ENCODE results near the gene RAB4B. TPM values are rescaled to one million over a fixed set of nuclear protein-coding genes. Genes with fewer than 3 reads are reported as not detected.
"Not testable (repeated sequence)": the region's sequence is repeated elsewhere in the genome, so short reads cannot be mapped to it uniquely, and the experiment has no call there.

The RAB4B gene
- total RNA-seq, 1 experiment from 2014 or later, result 26.4 TPM

DNA sequence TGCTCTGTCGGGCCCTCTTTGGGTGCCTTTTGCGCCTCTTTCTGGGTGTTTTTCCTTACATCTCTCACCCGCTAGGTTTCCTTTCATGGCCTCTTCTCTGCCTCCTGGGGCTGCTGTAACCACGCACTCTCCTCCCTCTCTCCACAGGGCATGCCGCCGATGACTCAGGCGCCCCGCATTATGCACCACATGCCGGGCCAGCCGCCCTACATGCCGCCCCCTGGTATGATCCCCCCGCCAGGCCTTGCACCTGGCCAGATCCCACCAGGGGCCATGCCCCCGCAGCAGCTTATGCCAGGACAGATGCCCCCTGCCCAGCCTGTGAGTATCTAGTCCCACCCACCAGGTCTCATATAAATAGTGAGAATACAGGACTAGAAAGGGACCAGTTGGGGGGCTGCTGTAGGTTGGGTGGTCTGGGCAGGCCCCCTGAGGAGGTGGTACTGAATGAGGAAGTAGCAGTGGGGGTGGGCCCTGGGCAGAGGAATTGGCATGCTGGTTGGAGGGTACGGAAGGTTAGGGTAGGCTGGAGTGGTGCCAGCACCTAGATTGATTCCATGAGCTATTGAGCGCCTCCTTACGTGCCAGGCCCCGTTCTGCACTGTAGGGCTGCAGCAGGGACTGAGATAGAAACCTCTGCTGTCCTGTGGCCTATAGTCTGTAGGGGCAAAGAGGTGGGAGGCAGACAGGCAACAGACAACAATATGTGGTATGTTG is 15.1 kb upstream of the RAB4B start:
- no peaks in the 10 kb centered on the region for H3K27me3 ChIP-seq (ENCODE audit: control insufficient read depth, insufficient read depth, low read length)
- H3K36me3 ChIP-seq (replicated peaks; ENCODE audit: control insufficient read depth, insufficient read depth, low read length), result peaks cover 60% of the 10 kb centered on the region
- DNase-seq, result no peak
- H3K4me3 ChIP-seq (ENCODE audit: insufficient read depth, low read depth, low read length), result no peak overlapping the region

DNA sequence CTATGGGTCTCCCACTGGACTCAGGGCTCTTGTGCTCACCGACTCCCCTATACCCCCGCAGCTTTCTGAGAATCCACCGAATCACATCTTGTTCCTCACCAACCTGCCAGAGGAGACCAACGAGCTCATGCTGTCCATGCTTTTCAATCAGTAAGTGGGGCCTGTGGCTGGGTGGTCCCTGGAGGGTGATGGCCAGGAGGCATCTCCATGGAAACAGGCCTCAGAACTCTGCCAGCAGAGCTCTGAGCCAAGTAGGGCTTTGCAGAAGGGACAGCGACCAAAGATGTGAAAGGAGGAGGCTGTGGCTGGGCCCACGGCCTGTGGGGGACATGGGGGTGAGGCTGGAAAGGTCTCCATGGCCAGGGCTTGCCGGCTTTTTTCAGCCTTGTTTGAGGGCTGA is 14.5 kb upstream of the RAB4B start:
- no peak for DNase-seq
- Histone ChIP-seq H3K4me3 (ENCODE audit: insufficient read depth, low read depth, low read length) (no peak overlapping the region), H3K36me3 (replicated peaks; ENCODE audit: control insufficient read depth, insufficient read depth, low read length) (peaks cover 56% of the 10 kb centered on the region), H3K27me3 (ENCODE audit: control insufficient read depth, insufficient read depth, low read length) (no peaks in the 10 kb centered on the region)

DNA sequence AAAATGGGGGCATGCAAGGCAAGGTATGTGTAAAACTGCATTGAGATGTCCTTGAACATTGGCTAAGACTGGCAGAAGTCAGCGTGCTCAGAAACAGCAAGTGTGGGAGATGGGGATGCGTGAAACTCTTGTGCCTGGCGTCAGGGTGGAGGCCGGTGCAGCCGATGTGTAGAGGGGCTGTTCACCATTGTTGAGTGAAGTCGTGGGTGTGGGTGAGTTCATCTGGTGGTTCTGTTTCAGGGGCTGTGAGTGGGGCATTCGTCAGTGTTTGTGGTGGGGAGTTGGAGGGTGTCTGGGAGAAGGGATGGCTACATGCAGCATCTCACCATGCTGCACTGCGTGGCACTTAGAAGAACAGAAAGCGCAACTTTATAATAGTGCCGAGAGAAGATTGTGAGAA is 14.1 kb upstream of the RAB4B start:
- H3K4me3 ChIP-seq (ENCODE audit: insufficient read depth, low read depth, low read length), result no peak overlapping the region
- H3K27me3 ChIP-seq (ENCODE audit: control insufficient read depth, insufficient read depth, low read length), result no peaks in the 10 kb centered on the region
- DNase-seq, result no peak
- H3K36me3 ChIP-seq (replicated peaks; ENCODE audit: control insufficient read depth, insufficient read depth, low read length), result peaks cover 56% of the 10 kb centered on the region

DNA sequence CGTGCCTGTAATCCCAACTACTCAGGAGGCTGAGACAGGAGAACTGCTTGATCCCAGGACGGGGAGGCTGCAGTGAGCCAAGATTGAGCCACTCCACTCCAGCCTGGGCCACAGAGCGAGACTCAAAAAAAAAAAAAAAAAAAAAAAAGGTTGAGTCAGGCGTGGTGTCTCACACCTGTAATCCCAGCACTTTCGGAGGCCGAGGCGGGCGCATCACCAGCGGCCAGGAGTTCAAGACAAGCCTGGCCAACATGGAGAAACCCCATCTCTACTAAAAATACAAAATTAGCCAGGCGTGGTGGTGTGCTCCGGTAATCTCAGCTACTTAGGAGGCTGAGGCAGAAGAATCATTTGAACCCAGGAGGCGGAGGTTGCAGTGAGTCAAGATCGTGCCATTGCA is 11.7 kb upstream of the RAB4B start:
- not testable (repeated sequence) for DNase-seq; H3K27me3 ChIP-seq (ENCODE audit: control insufficient read depth, insufficient read depth, low read length); H3K4me3 ChIP-seq (ENCODE audit: insufficient read depth, low read depth, low read length)
- peaks cover 36% of the 10 kb centered on the region for H3K36me3 ChIP-seq (replicated peaks; ENCODE audit: control insufficient read depth, insufficient read depth, low read length)

DNA sequence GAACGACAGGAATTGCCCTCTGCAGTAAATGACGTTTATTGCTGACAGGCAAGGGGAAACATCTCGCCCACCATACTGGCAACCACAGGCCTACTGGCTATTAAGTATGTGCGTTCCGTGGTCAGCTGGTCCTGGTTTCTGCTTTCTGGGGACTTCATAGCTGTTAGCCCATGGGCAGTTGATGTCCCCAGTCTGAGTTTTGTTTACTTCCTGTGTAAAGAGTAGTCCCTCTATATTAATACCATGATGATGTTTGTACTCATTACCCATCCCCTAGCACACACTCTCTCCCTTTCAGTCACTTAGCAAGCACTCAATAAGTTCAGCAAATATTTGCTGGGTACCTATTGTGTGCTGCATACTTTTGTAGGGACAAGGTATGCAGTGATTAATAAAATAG is 9.2 kb upstream of the RAB4B start:
- DNase-seq, result no peak
- no peak overlapping the region for H3K4me3 ChIP-seq (ENCODE audit: insufficient read depth, low read depth, low read length)
- H3K36me3 ChIP-seq (replicated peaks; ENCODE audit: control insufficient read depth, insufficient read depth, low read length), result peaks cover 15% of the 10 kb centered on the region
- no peaks in the 10 kb centered on the region for H3K27me3 ChIP-seq (ENCODE audit: control insufficient read depth, insufficient read depth, low read length)

DNA sequence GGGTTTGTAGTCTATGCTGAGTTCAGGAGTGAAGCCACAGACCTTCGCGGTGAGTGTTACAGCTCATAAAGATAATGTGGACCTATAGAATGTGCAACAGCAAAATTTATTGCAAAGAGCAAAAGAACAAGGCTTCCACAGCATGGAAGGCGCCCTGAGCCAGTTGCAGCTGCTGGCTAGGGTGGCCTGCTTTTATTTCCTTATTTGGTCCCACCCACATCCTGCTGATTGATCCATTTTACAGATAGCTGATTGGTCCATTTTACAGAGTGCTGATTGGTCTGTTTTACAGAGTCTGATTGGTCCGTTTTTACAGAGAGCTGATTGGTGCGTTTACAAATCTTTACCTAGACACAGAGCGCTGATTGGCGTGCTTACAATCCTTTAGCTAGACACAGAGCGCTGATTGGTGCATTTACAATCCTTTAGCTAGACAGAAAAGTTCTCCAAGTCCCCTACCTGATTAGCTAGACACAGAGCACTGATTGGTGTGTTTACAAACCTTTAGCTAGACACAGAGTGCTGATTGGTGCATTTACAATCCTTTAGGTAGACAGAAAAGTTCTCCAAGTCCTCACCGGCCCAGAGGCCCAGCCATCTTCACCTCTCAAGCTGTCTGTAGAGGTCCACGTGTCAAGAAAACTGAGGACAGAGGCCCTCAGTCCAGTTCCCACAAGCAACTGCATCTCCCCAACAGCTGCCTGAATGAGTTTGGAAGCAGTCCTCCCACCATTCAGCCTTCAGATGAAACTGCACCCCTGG is 6.8 kb upstream of the RAB4B start:
- not testable (repeated sequence) for DNase-seq; H3K27me3 ChIP-seq (ENCODE audit: control insufficient read depth, insufficient read depth, low read length); H3K36me3 ChIP-seq (replicated peaks; ENCODE audit: control insufficient read depth, insufficient read depth, low read length); H3K4me3 ChIP-seq (ENCODE audit: insufficient read depth, low read depth, low read length)

DNA sequence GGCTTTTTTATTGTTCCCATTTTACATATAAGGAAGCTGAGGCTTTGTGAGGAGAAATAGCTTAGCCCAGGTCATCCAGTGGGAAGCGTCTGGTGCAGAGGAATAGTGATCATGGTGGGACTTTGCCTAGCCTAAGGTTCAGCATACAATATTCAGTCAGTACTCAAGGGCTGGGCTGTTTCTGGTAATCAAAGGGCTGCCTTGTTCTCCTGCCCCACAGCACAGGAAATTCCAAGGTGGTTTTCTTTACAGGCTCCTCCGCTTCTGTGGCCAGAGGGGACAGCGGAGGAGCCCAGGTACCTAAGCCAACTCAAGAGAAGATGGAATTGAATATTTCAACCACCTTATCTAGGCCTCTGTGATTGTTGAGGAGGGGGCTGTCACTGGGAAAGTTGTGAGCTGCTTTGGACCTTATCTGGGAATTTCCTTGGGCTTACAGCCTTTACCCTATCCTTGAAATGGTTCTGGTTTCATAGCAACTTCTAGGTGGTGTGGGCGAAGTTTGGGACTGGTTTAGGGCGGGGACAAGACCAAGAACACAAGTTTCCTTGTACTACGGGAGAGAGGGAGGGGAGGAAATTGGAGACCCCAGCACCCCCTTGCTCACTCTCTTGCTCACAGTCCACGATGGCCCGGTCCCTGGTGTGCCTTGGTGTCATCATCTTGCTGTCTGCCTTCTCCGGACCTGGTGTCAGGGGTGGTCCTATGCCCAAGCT is 3.0 kb upstream of the RAB4B start, which contains the start of gene MIA:
Gene MIA, plus strand, starts transcription at position 606 of the 716 bp plus-strand sequence. Its CDS starts 22 bp downstream, at position 628.
- Histone ChIP-seq H3K4me3 (ENCODE audit: insufficient read depth, low read depth, low read length) (no peak within 1 kb of the TSS), H3K27me3 (ENCODE audit: control insufficient read depth, insufficient read depth, low read length) (no peaks in the 10 kb centered on the region), H3K36me3 (replicated peaks; ENCODE audit: control insufficient read depth, insufficient read depth, low read length) (no peaks in the 10 kb centered on the region)
- no peak for DNase-seq

DNA sequence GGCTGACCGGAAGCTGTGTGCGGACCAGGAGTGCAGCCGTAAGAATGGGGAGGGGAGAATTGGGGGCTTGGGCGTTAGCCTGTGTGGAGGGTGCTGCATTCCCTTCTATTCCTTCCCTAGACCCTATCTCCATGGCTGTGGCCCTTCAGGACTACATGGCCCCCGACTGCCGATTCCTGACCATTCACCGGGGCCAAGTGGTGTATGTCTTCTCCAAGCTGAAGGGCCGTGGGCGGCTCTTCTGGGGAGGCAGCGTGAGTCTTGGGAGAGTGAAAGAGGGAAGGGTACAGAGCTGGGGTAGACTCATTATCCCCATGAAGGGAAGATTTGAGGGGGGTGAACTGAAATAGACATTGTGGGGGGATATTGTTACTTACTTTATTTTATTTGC is 2.4 kb upstream of the RAB4B start:
- Histone ChIP-seq H3K4me3 (ENCODE audit: insufficient read depth, low read depth, low read length) (no peak overlapping the region), H3K27me3 (ENCODE audit: control insufficient read depth, insufficient read depth, low read length) (no peaks in the 10 kb centered on the region), H3K36me3 (replicated peaks; ENCODE audit: control insufficient read depth, insufficient read depth, low read length) (no peaks in the 10 kb centered on the region)
- DNase-seq, result no peak

DNA sequence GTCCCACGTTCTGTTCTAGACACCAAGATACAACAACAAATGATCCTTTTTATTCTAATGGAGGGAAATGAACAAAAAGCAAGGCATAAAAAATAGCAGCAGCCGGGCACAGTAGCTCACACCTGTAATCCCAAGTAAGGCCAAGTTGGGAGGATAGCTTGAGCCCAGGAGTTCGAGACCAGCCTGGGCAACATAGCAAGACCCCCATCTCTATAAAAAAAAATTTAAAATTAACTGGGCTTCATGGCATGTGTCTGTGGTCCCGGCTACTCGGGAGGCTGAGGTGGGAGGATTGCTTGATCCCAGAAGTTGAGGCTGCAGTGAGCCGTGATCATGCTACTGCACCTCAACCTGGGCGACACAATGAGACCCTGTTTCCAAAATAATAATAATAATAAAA is 1.7 kb upstream of the RAB4B start:
- H3K4me3 ChIP-seq (ENCODE audit: insufficient read depth, low read depth, low read length), result no peak overlapping the region
- no peak for DNase-seq
- H3K36me3 ChIP-seq (replicated peaks; ENCODE audit: control insufficient read depth, insufficient read depth, low read length), result no peaks in the 10 kb centered on the region
- no peaks in the 10 kb centered on the region for H3K27me3 ChIP-seq (ENCODE audit: control insufficient read depth, insufficient read depth, low read length)

DNA sequence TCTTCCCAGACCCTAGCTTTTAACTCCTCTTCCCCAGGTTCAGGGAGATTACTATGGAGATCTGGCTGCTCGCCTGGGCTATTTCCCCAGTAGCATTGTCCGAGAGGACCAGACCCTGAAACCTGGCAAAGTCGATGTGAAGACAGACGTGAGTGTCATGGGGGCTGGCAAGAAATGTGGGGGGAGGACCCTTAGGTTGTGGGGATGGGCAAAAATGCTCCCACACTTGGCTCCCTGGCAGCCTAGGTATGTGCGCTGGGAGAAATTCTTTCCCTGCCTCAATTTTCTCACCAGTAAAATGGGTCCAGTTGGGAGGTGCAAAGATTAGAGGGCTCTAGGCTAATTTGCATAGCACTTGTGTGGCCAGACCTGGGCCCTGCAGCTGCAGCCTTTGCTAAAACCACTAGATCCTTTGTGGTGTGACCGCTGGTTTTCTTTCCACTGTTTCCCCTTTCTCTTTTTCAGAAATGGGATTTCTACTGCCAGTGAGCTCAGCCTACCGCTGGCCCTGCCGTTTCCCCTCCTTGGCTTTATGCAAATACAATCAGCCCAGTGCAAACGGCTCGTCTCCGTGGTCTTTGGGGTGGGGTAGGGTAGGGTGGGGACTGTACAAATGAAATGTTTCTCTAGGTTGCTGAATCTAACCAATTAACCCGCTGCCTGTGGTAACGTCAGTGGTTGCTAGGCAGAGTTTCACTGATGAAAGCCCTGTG is 959 bp upstream of the RAB4B start:
- Histone ChIP-seq H3K36me3 (replicated peaks; ENCODE audit: control insufficient read depth, insufficient read depth, low read length) (no peaks in the 10 kb centered on the region), H3K4me3 (ENCODE audit: insufficient read depth, low read depth, low read length) (peak overlapping the region; percentile 65), H3K27me3 (ENCODE audit: control insufficient read depth, insufficient read depth, low read length) (no peaks in the 10 kb centered on the region)
- peak; percentile 88 for DNase-seq

DNA sequence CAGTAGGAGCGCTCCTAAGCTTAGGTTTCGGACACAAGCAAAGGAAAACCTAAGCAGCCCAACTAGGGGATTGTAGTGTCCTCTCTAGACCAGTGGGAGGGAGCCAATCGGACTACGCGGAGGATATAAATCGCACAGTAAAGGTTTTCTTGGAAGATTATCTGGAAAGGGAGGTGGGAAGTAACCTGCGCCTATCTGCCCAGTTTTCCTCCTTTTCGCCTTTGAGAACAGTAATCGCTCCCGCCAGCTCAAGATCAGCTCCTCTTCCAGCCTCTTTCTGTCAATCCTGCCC is 456 bp upstream of the RAB4B start:
- H3K27me3 ChIP-seq (ENCODE audit: control insufficient read depth, insufficient read depth, low read length), result no peaks in the 10 kb centered on the region
- no peaks in the 10 kb centered on the region for H3K36me3 ChIP-seq (replicated peaks; ENCODE audit: control insufficient read depth, insufficient read depth, low read length)
- H3K4me3 ChIP-seq (ENCODE audit: insufficient read depth, low read depth, low read length), result peak overlapping the region; percentile 65
- DNase-seq, result no peak

DNA sequence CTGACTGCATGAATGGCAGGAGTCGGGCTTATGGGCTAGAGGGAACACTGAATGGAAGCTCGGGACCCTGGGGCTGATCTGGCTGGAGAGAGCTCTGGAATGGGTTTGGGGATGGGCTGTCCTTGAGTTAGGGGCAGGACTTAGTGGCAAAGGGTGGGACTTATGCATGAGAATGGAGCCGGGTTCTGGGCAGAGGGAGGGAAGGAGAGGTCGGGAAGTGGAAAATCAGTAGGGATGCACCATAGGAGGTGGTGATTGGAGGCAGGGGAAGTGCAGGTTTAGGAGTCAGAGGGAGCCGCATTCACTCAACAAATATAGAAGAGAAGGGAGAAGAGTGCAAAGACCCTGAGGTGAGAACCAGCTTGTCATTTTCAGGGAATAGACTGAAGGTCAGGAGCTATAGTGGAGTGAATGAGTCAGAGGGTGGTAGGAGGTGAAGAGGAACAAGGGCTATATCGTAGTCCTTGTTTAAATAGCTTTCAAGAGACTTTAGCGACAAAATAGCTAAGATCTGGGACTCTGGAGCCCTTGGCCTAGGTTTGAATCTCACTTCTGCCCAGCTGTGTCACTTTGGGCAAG is 748 bp downstream of the RAB4B start:
- Histone ChIP-seq H3K27me3 (ENCODE audit: control insufficient read depth, insufficient read depth, low read length) (no peaks in the 10 kb centered on the region), H3K4me3 (ENCODE audit: insufficient read depth, low read depth, low read length) (peak overlapping the region; percentile 80), H3K36me3 (replicated peaks; ENCODE audit: control insufficient read depth, insufficient read depth, low read length) (no peaks in the 10 kb centered on the region; the same call in 1 of the 2 replicates)
- peak; percentile 95 for DNase-seq

DNA sequence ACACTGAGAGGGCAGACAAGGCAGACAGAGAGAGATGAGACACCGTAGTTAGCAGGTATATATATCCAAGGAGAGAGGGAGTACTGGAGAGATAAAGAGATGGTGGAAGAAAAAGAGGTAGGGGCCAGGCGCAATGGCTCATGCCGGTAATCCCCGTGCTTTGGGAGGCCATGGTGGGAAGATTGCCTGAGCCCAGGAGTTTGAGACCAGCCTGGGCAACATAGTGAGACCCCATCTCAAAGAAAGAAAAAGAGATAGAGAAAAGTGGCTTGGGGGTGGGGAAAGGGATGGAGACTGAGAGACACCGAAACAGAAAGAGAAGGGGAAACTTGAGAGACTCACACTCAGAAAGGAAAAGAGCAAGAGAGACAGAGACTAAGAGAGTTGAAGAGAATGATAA is 2.5 kb downstream of the RAB4B start:
- no peaks in the 10 kb centered on the region for H3K27me3 ChIP-seq (ENCODE audit: control insufficient read depth, insufficient read depth, low read length)
- no peak overlapping the region for H3K4me3 ChIP-seq (ENCODE audit: insufficient read depth, low read depth, low read length)
- no peak for DNase-seq
- no peaks in the 10 kb centered on the region; the same call in 1 of the 2 replicates for H3K36me3 ChIP-seq (replicated peaks; ENCODE audit: control insufficient read depth, insufficient read depth, low read length)

DNA sequence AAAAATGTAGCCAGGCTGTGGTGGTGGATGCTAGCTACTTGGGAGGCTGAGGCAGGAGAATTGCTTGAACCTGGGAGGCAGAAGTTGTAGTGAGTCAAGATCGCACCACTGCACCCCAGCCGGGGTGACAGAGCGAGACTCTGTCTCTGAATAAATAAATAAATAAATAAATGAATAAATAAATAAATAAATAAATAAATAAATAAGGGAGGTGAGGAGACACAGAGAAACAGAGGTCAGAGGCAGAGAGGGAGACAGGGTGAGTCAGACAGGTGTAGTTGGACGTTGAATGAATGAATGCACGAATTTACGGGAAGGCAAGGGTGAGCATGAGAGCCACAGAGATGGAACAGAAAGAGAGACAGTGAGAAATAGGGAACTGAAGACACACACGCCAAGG is 3.1 kb downstream of the RAB4B start:
- DNase-seq, result no peak
- Histone ChIP-seq H3K36me3 (replicated peaks; ENCODE audit: control insufficient read depth, insufficient read depth, low read length) (no peaks in the 10 kb centered on the region; the same call in 1 of the 2 replicates), H3K27me3 (ENCODE audit: control insufficient read depth, insufficient read depth, low read length) (no peaks in the 10 kb centered on the region), H3K4me3 (ENCODE audit: insufficient read depth, low read depth, low read length) (no peak overlapping the region)
